HL-60 (cell line): Measurements from ENCODE around the gene SLFNL1.

Source experiments
- GABPA ChIP-seq: IDR thresholded peaks from 2 replicates; pipeline ENCODE4 v1.6.1; 2012; ENCODE audit warnings: low read depth
- POLR2AphosphoS5 ChIP-seq: IDR thresholded peaks from 2 replicates; pipeline ENCODE4 v1.6.1; 2012; ENCODE audit warnings: low read depth
- TF ChIP-seq, protein P1 (sequence below): IDR thresholded peaks from one replicate; pipeline ENCODE4 v1.5.1; 2011; ENCODE audit warnings: low read length, control low read depth, inconsistent platforms; ENCODE audit not compliant: insufficient read depth

DNA sequence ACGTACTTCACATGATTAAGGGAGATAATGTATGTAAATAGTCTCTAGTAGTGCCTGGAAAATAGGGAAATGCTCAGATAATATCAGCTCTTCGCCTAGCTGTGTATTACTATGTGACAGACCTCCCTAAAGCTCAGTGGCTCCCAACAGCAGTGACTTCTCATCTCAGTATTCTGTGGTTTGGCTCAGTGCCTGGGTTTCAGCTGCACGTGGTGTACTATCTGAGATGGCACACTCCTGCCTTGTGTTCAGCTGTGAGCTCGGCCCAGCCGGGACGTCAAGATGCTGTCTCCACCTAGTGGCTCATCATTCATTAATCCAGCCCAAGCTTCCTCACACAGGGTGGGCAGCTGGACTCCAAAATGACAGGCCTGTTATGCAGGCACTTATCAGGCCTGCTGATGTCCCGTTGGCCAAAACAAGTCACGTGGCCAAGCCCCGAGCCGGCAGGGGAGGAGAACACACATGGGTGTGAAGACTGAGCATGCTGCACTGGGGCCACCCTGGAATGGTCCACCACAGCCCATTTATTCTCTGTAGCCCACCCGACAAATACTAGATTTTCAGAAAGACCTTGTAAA is 17.8 kb downstream of the SLFNL1 start:
- TF ChIP-seq GABPA (no peak), POLR2AphosphoS5 (peak; percentile 94)
- TF ChIP-seq, protein P1, sequence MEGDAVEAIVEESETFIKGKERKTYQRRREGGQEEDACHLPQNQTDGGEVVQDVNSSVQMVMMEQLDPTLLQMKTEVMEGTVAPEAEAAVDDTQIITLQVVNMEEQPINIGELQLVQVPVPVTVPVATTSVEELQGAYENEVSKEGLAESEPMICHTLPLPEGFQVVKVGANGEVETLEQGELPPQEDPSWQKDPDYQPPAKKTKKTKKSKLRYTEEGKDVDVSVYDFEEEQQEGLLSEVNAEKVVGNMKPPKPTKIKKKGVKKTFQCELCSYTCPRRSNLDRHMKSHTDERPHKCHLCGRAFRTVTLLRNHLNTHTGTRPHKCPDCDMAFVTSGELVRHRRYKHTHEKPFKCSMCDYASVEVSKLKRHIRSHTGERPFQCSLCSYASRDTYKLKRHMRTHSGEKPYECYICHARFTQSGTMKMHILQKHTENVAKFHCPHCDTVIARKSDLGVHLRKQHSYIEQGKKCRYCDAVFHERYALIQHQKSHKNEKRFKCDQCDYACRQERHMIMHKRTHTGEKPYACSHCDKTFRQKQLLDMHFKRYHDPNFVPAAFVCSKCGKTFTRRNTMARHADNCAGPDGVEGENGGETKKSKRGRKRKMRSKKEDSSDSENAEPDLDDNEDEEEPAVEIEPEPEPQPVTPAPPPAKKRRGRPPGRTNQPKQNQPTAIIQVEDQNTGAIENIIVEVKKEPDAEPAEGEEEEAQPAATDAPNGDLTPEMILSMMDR, result peak; percentile 47
